Measurements from ENCODE around the gene CNPY1.

GRCh38 chr7:155557778-155558177, 11.4 kb upstream of the CNPY1 start:
- TF ChIP-seq CTCF (IDR thresholded peaks at IDR 0.05) (no peak), EP300 (IDR thresholded peaks at IDR 0.05) (no peak), POLR2AphosphoS5 (IDR thresholded peaks at IDR 0.05) (no peak)

Measured in suprapubic skin (tissue), 4 donors.